Measurements from ENCODE around the gene HECW1.
"Not testable (repeated sequence)": the region's sequence is repeated elsewhere in the genome, so short reads cannot be mapped to it uniquely, and the experiment has no call there.

The HECW1 gene

DNA sequence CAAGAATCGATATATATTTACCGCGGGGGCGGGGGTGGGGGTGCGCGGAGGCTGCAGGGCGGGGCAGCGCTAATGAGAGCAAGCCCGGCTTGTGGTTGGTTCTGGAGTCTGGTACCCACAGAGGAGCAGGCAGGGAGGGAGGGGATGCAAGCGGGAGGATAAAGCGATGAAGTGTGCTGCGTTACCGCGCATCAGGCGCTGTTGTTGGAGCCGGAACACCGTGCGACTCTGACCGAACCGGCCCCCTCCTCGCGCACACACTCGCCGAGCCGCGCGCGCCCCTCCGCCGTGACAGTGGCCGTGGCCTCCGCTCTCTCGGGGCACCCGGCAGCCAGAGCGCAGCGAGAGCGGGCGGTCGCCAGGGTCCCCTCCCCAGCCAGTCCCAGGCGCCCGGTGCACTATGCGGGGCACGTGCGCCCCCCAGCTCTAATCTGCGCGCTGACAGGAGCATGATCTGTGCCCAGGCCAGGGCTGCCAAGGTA is at the start of gene HECW1:
Gene HECW1 (plus strand): TSS at position 189 of the 482 bp plus-strand sequence. CDS start 131,259 bp downstream, outside the sequence.
- DNase-seq (ENCODE audit: low read depth): no peak

DNA sequence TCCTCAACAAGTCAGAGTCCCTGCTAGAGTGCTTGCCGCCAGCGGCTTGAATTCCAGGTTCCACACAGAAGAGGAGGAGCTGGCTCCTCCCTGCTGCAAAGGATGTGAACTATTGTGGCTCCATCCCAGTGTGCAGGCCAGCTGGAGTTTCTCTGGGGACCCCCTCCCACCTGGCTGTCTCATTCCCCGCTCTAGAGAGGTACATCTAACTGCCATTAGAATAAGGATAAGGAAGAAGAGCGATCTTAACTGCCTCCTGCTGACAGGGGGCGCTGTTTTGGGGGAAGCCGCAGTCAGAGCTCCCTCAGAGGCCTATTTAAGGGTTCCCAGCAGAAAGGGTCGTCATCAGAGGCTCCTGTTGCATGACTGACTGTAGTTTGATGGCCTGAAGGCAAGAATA is 40.8 kb upstream of the HECW1 start:
- no peak for DNase-seq (ENCODE audit: low read depth)

DNA sequence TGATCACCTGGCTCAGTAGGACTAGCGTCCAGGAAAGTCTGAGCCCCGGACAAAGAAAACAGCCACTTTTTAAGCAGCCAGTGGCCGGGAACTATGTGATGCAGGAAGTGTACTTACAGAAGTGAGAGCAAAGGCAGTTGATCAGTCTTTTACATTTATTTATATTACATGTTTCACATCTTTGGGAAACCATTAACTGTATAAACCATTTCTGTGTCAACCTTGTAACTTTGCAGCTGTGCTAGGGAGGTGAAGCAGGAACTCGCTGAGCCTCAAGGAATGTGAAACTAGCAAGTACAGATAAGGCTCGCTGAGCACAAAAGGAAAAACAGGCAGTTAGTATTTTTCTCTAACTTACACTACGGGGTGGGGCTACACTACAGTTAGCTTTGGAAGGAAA is 39.9 kb upstream of the HECW1 start:
- DNase-seq (ENCODE audit: low read depth): no peak

DNA sequence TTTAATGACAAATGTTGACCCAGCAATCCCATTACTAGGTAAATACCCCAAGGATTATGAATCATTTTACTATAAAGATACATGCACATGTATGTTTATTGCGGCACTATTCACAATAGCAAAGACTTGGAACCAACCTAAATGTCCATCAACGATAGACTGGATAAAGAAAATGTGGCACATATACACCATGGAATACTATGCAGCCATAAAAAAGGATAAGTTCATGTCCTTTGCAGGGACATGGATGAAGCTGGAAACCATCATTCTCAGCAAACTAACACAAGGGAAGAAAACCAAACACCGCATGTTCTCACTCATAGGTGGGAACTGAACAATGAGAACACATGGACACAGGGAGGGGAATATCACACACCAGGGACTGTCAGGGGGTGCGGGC is 38.6 kb upstream of the HECW1 start:
- DNase-seq (ENCODE audit: low read depth): not testable (repeated sequence)

DNA sequence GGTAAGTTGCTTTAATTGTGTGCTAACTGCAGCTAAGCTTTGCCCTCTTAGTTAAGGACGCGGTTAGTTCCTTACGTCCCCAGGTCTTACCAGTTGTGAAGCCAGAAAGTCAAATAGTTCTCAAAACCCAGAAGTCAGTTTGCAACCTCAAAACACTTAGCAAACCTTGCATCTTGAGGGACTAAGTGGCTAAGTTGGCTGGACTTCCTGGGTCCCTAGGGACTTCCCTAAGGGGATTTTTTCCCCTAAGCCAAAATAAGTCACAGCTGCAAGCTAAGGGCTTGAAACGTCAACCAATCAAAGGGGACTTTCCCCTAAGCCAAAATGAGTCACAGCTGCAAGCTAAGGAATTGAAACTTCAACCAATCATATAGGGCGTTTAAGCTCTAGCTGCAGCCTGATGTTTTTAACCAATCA is 36.2 kb upstream of the HECW1 start:
- DNase-seq (ENCODE audit: low read depth): peak; percentile 28

DNA sequence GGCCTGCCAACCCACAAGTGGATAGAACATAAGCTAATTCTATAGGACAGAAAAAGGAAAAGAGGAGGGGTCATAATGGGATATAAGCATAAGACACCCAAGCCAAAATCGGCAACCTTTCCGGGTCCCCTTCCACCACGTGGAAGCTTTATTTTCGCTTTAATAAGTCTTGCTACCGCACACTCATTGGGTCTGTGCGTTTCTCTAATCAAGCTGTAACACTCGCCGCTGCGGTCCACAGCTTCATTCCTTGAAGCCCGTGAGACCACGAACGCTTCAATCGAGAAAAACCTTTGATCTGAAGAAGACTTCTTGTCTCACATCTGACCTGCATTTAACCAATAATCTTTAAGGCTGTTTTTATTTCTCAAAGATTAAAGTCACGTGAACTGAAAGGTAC is 35.8 kb upstream of the HECW1 start:
- no peak for DNase-seq (ENCODE audit: low read depth)

DNA sequence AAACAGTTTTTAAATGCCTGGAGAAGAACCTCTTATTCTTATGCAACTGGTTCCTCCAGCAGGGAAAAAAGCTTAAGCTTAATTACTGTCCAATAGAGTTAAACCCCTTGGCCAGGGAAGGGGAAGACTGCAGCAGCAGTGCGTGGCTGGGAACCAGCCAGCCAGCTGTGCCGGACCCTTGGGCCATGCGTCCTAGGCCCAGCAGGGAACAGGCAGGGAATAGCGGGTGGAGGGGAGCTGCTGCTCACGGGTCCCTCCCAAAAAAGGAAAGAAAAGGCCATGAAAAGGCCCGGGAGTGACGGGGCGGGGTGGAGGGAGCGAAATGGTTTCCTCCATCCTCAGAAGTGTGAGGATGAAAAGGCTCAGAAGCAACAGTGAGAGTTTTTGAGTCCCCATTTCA is 35.2 kb upstream of the HECW1 start:
- no peak for DNase-seq (ENCODE audit: low read depth)

DNA sequence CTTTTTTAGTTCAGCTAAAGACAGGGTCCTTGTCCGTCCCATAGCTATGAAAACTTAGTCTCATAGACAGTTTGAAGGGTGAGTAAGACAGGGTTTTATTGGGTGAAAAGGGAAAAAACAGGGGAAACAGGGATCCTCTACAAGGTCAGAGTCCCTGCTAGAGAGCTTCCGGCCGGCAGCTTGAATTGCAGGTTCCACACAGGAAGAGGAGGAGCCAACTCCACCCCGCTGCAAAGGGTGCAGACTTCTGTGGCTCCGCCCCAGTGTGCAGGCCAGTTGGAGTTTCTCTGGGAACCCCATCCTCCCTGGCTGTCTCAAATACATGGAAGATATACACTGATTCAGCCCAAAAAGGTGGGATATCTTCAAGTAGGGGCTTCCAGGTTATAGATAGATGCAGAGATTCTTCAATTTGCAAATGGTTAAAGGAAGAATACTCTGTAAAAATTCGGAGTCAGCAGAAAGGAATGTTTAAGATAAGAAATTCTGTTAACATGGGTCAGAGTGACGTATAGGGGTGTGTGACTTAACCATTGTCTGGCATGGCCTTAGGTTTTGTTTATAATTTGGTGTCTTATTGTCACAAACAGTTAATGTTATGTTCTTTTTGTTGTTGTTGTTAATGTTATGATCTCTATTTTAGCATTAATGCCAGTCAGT is 34.6 kb upstream of the HECW1 start:
- no peak for DNase-seq (ENCODE audit: low read depth)

DNA sequence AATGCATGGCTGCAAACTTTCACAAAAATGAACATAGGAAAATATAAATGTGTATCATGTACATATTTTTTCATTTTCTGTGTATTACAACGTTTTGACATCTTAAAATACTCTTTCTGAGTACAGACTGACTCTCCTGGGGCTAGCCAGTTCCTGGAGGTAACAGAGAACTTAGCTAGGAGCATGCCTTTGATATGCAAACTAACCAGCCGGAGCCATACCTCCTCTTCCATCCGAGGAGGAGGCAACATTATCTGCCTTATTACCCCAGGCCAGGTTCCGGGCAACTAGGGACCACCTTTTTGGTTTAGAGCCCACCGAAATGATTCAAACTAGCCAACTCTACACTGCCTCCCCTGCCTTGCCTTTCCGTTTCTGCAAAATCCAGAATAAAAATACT is 33.7 kb upstream of the HECW1 start:
- no peak for DNase-seq (ENCODE audit: low read depth)

DNA sequence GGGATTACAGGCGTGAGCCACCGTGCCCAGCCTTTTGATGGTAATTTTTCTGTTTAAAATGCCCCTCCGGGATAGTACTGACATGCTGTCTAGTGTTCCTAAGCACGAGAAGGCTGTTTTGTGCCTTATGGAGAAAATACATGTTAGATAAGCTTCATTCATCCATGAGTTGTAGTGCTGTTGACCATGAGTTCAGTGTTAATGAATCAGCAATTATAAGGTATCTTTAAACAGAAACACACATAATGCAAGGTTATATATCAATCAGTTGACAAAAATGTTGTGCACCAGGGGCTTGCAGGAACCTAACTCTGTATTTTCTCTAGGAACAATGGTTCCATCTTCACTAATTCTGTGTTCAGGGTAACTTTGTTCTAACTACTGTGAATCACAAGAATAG is 30.8 kb upstream of the HECW1 start:
- DNase-seq (ENCODE audit: low read depth): no peak

DNA sequence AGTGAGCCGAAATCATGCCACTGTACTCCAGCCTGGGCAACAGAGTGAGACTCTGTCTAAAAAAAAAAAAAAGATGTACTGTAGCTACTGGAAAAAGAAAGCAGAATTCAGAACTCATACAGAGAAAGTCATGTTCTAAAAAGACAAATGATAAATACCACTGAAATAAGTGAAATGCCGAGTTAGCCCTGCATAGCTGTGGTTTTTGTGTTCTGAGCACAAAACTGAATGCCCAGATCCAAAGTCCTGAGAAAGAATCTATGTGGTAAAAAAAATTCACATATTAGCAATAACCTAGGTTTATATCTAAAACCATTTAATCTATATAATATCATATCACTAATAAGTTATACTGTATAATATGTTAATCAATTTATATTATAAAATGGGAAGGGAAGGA is 29.3 kb upstream of the HECW1 start:
- DNase-seq (ENCODE audit: low read depth): no peak

DNA sequence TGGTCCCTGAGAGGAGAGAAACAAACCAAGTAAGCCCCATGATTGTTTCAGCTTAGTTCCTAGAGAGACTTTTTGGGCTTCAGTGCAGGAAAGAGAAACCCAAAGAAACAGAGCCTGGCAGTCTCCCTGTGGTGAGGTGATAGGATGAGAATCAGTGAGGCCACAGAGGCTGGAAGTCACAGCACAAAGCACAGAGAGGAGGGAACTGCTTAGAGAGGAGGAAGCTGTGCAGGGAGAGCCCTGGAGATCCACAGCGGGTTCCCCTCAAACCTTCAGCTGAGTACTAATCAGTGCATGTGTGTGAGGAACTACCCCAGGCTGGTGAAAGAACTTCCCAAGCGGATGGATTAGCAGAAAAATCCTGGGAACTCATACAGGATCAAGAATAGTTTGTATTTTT is 27.4 kb upstream of the HECW1 start:
- no peak for DNase-seq (ENCODE audit: low read depth)

DNA sequence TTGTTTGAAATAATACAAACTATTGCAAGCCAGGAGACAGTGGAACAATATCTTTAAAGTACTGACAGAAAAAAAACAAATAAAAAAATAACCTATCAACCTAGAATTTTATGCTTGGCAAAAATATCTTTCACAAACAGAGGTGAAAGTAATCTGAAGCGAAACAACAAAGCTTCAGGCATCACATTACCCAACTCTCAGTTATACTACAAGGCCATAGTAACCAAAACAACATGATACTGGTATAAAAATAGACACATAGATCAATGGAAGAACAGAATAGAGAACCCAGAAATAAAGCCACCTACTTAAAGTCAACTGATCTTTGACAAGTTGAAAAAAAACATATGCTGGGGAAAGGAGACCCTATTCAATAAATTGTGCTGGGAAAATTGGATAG is 26.5 kb upstream of the HECW1 start:
- no peak for DNase-seq (ENCODE audit: low read depth)

DNA sequence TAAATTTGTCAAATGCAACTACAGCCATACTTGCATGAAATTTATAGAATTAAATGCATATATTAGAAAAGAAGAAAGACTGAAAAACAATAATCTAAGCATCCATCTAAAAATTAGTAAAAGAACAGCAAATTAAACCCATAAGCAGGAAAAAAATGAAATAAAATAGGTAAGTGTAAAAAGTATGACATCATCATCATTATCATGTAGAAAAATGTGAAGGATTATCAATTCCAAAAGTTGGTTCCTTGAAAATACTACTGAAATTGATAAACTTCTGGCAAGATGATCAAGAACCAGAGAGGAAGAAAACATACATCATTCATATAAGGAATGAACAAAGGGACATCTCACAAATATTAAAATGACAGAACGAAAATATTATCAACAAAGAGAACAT is 19.6 kb upstream of the HECW1 start:
- DNase-seq (ENCODE audit: low read depth): no peak

DNA sequence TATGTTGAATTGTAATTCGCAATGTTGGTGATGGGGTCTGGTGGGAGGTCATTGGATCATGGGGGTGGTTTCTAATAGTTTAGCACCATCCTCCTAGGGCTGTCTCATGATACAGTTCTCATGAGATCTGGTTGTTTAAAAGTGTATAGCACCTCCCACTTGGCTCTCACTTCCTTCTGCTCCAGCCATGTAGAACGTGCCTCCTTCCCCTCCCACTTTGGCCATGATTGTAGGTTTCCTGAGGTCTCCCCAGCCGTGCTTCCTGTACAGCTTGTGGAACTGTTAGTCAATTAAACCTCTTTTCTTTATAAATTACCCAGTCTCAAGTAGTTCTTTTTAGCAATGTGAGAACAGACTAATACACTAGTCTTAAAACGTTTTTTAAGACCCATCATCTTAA is 15.6 kb upstream of the HECW1 start:
- DNase-seq (ENCODE audit: low read depth): no peak

DNA sequence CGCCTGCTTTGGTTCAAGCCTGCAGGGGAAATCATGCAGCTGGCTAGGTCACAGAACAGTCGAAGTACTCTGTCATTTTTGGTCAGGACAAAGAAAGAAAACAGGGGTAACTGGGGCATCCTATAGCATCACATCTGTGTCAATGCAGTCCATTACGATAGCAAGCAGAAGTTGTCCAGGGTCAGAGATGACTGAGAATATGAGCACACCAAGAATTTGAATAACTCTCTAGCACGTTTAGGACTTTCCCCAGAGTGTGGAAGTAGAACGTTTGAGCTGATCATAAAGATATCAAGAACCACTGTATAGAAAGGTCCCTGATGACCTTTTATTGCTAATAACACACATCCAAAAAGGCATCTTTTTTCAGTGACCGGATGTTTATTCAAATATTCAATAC is 12.7 kb upstream of the HECW1 start:
- no peak for DNase-seq (ENCODE audit: low read depth)

DNA sequence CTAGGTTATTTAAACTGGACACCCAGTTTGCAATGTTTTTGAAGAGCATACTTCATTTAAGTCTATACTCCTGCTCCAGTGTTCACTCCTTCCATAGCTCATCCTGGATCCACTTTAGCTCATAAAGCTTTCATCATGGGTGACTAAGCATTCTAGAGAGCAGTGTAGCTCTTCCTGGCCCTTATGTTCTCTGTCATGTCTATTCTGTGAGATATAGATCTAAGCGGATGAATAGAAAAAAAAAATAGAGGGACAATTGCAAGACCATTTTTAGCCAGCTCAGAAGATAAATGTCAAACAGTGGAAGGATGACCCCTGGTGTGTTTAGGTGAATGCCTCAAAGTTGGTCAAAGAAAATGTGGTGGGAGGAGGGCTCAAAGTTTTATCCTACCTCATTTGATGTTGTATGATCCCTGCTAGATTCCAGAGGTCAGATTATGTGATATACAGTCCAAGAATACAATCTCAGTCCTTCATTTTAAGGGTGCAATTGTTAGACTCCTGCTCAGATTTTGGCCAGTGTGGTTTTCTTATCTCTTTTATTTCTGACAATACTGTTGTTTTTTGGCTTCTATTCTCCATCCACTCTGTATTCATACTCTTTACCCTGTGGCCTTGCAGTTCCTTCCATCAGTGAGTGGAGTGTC is 7.5 kb upstream of the HECW1 start:
- peak; percentile 40 for DNase-seq (ENCODE audit: low read depth)

DNA sequence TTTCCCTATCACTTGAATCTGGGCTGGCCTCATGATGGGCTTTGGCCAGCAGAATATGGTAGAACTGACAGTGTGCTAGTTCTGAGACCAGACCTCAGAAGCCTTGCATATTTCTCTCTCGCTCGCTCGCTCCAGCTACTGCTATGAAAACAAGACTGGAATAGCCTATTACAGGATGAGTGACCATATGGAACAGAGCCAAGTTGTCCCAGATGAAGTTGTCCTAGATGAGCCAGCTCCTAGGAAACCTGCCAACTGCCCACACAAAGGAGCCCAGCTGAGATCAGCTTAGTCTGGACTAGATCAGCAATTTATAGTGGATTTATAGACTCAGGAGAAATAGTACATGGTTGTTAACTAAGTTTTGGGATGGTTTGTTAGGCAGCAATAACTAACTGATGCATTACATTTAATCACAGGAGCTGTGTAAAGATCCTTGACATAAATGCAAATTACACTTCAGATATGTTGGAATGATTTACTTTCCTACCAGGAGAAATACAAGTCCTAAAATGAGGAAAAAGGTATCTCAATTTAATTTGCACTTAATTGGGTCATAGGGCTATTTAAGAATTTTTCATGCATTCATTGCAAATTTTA is 6.8 kb upstream of the HECW1 start:
- no peak for DNase-seq (ENCODE audit: low read depth)

DNA sequence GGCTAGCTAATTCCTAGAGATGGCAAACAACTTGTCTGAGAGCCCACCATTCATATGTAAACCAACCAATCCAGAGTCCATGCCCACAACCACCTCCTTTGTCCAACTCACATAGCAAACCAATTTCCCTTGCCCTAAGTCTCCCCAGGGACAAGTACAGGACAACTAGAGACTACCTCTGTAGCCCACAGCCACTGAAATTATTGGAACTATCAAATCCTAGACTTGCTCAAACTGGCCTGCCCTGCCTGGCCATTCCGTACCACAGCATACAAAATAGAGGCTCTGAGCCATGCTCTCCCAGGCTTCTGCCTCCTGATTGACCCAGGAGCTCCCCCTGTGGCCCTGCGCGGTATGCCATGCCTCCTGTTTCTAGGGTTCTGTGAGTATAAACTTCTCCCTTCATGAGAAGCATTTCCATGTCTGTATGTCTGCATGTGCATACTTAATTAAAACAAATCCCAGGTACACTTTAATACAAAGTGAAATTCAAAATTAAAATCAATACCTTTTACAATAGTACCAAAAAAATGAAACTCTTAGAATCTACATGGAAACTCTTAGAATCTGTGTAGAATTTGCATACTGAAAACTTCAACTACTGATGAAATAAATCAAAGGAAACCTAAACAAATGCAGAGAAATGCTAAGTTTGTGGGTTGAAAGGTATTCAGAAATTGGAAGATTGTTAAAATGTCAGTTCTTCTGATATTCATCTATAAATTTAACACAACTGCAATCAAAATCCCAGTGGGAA is 4.0 kb upstream of the HECW1 start:
- DNase-seq (ENCODE audit: low read depth): peak; percentile 32

DNA sequence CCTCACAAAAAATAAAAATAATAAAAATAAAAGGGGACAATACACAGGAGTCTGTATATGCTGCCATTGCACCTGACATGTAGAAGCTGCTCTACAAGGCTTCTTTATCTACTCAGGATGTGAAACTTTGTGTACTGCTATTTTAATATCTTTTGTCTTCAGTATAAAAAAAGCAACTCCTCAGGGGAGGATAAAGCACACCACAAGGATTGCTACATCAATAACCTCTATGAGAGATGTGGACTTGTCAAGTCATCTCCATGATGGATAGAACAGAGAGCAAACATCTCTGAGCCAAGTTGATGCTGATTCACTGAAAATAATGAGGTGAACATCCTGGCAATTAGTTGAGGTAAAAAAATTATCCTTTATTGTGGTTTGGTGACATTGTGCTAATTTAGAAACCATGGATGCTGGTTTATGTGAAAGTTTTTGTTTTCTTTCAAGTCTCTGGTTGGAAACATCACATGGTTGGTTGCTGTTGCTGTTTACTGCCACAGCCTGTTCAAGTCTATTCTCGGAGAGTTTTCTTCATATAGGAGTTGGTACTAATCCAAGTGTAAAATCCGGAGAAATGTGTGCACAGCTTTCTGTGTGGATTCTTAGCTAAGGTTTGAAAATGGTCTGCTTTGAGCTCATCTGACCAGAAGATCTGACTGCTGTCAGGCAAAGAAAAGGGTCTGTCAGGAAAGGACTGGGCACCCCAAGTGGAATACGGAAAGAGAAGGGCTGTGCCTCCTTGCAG is 1.5 kb upstream of the HECW1 start:
- no peak for DNase-seq (ENCODE audit: low read depth)

DNA sequence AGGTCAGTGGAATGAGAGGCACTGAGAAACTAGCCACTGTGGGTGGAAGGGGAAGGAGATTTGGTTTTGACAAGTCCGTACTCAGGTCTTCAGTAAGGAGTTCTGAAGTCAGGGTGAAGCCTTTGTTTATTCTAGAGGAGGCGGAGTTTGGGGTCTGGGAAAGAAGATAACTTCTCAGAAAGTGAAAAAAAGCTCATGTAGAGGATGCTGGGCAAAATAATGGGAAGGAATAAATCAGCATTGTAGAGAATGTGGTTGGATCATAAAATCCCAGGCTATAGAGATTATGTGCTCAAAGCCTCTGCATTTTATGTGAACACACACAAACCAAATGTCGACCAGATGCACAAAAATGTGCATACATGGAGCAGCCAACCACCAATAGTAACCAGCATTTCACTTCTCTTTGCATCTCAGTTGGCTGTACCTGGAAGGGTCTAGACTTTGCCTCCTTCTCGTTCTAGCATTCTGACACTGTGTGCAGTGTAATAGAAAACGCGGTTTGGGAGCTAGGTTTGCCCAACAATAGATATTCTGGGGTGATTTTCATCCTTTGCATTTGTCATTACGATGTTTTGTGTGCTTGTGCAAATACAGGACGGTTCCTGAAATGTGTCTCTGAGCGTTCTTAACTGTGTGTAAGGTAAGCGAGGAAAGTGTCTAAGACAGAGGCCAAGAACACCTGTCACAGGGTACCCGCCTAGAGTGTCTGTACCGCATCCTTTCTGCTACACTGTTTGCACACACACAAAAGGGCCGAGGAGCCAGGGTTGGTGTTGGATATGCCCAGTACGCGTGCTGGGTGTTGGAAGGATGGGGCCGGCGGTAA is 603 bp upstream of the HECW1 start:
- DNase-seq (ENCODE audit: low read depth): peak; percentile 14

Data from GM04504 (cell line).